GM21526 (cell line): ENCODE data around the gene VMP1.
"Not testable (repeated sequence)": the region's sequence is repeated elsewhere in the genome, so short reads cannot be mapped to it uniquely, and the experiment has no call there.

Experiments
- ATAC-seq: cut with Tn5 transposase; IDR thresholded peaks from one replicate; pipeline ENCODE4 v1.9.1; 2021; ENCODE audit warnings: moderate library complexity; ENCODE audit not compliant: unreplicated experiment, low FRiP score

The VMP1 gene

DNA sequence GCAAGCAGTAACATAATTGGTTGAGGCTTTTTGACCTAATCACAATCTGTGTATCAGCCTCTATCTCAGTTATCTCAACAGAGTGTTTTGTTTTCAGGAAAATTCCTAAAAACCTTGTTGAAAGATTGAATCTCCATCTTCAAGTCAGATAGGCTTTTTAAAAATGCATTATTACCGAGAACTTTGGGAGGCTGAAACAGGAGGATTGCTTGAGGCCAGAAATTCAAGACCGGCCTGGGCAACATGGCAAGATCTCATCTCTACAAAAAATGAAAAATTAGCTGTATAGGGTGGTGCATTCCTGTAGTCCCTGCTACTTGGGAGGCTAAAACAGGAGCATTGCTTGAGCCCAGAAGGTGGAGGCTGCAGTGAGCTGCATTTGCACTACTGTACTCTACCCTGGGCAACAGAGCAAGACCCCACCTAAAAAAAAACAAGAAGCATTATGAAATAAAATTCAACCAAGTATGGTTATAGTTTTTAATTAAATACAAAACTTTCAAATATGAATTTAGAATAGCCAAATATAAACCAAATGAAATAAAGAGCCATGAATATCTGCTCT lies 68.4 kb downstream of the VMP1 start:
- ATAC-seq = no peak

DNA sequence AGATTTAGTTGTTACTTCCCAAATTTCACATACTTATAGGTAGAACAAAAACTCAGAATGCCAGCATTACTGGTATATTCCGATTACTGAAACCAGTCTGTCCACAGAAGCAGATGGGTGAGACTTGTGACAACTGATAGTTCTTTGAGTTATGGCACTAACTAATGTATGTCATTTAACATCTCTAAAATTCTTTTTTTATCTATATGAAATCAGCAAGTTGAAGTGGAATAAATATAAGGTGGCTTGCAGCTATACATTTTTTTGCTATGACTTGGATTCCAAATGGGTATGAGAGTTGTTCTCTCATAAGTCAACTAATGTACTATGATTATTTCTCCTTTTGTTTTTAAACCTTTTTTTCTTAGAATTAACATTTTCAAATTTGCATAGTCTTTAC lies 69.1 kb downstream of the VMP1 start:
- no peak for ATAC-seq

DNA sequence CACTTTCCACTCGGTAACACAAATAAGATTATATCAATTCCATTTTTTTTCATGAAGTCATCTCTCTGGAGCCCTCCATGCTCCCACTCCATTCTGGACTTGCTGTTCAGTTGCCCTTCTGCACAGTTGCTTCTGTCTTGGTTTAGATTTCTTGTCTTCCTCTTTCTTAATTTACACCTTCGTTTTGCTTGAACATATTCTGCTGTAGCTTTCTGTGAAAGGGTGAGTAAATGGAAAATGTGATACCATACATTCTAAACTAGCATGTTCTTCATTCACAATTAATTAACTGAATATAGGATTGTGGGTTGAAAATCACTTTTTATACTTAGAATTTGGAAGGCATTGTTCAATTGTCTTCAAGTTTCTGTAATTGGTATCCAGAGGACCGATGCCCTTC lies 69.6 kb downstream of the VMP1 start:
- no peak for ATAC-seq

DNA sequence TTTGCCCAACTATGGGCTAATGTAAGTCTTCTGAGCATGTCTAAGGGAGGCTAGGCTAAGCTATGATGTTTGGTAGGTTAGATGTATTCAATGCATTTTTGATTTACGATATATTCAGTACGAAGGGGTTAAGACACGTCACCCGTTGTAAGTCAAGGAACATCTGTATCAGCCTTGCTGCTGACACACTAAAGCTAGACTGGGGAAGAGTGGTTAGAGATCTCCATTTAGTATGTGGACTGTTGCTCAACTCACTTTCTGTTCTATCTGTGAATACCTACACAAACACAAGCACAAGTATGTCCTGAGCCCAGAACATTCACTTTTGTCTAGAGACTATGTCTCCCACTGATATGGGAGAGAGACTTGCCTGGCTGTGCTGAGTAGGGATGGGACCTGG lies 71.5 kb downstream of the VMP1 start:
- no peak for ATAC-seq

DNA sequence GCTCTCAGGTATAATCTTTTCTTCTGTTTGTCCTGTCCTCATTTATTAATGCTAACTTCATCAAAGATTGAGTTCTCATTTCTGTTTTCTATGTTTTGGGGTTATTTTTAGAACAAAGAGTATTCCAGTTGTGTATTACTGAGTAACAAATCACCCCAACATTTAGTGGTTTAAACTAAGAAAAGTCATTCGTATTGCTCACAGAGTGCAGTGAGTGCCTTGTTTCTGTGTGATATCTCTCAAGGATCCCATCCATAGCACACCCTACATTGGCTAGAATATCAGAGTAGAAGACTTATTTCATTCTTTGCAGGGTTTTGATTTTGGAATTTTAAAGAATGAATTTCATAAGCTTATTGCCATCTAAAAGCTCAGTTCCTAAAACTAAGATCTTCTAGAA lies 72.1 kb downstream of the VMP1 start:
- no peak for ATAC-seq

DNA sequence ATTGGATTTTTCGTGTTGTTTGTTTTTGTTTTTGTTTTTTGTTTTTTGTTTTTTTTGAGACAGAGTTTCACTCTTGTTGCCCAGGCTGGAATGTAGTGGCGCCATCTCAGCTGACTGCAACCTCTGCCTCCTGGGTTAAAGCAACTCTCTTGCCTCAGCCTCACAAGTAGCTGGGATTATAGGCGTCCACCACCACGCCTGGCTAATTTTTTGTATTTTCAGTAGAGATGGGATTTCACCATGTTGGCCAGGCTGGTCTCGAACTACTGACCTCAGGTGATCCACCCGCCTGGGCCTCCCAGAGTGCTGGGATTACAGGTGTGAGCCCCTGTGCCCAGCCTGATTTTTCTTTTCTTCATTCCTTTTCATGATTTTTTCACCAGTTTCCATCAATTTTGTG lies 73.1 kb downstream of the VMP1 start:
- not testable (repeated sequence) for ATAC-seq

DNA sequence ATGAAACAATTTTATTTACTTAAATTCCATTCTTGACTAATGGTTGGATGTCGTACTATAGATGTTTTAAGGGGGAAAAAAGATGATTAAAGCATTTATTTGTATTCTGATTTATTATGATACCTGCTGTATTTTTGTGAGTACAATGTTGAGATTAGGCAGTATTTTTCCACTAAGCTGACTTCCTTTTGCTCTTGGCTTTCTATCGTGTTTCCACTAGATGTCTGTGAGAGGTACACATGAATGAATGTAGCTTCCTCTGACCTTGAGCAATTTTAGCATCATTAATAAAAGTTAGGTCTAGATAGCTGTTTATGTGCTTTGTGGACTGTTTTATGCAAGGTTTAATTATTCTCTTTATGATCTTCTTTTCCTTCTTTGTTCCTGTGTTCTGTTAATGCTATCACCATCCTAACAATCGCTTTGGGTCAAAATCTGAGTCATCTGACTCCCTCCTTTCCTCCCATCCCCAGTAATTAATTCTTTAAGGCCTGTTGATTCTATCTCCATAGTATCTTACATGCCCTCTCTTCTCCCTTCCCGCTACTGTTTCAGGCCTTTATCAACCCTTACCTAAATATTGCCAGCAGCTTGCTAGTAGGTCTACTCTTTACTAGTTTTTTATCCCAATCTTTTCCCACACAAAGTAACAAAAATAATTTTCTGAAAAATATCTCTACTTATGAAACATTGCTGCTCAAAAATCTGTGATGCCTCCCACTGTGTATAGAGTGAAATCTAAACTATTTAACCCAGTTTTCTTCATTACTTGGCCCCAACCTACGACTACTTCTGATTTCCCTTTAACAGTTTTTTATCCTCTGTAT lies 76.0 kb downstream of the VMP1 start:
- no peak for ATAC-seq

DNA sequence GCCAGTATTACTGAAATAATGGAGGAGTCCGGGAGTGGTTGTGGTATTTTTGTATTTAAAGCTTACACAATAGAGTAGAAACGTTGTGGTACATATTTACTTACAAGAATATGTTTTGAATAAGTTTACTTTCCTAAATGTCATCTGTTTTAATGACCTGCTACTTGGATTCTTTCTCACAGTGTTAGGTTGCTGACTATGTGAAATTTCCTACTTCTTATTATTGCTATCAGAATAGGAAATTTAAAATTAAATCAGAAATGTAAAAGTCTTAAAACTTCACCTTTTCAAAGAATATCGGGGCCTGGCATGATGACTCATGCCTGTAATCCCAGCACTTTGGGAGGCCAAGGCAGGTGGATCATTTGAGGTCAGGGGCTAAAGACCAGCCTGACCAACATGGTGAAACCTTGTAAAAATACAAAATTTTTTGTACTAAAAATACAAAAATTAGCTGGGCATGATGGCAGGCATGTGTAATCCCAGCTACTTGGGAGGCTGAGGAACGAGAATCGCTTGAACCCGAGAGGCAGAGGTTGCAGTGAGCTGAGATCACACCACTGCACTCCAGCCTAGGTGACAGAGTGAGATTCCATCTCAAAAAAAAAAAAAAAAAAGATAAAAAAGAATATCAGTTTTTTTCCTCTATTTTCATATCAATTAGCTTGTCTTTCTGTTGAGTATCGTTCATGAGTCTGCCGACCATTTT lies 77.8 kb downstream of the VMP1 start:
- ATAC-seq = no peak

DNA sequence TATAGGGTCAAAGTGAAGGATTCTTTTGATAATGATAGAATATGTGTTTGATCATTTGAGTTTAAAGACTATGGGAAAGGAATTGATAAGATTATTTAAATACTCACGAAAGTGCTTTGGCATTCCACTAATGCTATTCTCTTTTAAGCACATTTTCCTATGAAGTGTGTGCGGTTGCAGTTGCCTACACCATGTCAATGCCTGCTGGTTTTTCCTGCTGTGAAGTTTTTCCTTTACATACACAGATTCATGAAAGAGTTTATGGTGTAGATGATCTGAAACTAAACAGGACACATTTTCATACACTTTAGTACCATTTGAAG lies 78.7 kb downstream of the VMP1 start:
- ATAC-seq = no peak

DNA sequence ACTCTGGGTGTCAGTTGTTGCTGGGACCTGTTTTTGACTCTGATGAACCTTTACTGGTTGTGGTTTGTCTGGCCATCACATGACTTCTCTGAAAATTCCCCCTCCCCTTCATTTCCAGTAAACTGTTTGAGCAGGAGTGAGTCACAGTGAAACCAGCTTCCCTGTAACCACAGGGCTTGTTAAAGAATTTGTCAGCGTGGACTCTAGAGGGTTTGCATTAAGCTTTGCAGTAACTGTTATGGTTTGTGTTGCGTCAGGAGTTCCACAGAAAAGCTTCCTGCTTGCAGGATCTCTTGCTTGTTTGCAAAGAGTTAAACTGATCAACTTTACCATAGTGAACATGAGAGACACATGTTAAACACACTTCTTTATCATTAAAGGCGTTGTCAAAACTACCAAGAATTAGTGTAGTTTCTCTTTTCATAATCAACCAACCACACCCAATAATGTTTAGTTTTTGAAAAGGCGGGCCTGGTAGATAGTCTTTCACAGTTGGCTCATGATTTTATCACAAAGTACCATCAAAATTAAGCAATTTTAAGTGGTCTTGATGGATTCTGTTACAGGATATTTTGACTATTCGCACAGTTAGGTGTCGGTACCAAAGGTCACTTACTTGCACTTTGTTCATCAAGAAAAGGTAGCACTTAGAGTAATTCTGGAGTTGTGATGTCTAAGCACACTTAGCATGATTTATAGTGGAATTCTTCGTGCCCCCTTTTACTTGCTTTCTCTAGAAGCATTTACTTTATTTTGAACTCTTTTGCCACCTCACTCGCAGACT lies 79.3 kb downstream of the VMP1 start:
- peak; percentile 86 for ATAC-seq

DNA sequence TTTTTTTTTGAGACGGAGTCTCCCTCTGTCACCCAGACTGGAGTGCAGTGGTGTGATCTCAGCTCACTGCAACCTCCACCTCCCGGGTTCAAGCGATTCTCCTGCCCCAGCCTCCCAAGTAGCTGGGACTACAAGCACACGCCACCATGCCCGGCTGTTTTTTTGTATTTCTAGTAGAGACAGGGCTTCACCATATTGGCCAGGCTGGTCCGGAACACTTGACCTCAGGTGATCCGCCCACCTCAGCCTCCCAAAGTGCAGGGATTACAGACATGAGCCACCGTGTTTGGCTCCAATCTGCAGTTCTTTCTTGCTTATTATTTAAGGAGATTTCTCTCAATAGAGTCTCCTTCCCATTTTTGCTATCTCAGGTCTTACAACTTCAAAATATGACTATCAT lies 82.4 kb downstream of the VMP1 start:
- ATAC-seq = not testable (repeated sequence)

DNA sequence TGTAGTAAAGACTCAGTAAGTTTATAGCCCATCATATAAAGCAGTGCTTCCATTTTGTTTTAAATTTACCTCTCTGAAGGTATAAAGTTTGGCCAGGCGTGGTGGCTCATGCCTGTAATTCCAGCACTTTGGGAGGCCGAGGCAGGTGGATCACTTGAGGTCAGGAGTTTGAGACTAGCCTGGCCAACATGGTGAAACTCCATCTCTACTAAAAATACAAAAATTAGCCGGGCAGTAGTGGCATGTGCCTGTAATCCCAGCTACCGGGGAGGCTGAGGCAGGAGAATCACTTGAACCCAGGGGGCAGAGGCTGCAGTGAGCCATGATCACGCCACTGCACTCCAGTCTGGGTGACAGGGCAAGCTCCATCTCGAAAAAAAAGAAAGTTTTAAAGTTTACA lies 83.0 kb downstream of the VMP1 start:
- not testable (repeated sequence) for ATAC-seq

DNA sequence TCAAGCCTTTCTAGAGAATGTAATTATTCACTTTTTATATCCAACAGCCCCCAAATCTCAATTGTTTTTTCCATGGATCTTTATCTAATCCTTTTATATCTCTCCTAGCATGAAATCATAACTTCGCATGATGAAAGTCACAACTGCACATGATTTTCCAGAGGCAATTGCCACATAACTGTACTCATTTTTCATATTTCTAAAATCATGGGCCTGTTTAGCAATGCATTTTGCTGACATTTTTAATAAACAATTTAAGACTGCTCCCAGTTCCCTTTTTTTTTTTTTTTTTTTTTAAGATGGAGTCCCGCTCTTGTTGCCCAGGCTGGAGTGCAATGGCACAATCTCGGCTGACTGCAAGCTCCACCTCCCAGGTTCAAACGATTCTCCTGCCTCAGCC lies 83.5 kb downstream of the VMP1 start:
- no peak for ATAC-seq

DNA sequence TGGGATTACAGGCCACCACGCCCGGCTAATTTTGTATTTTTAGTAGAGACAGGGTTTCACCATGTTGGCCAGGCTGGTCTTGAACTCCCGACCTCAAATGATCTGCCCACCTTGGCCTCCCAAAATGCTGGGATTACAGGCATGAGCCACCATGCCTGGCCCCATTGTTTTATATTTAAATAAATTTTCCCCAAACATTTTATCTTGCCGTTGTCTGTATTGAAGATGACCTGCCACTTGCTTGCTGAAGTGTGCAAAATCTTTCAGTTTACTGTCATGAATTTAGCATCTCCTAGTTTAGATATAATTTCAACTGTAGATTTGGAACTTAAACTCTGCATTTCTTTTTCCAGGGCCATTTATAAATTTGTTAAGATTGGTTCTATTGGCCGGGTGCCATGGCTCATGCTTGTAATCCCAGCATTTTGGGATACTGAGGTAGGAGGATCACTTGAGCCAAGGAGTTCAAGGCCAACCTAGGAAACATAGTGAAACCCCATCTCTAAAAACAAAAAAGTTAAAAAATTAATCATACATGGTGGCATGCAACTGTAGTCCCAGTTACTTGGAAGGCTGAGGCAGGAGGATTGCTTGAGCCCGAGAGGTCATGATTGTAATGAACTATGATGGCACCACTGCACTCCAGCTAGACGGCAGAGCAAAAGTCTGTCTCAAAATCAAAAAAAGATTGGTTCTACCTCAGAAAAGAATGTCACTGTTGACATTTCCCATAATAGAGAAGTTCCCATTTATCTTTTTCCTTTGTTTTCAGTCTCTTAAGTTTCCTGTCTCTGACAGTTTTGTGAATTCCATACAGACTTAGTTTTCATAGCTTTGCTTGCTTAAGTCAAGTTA lies 84.4 kb downstream of the VMP1 start:
- ATAC-seq = no peak

DNA sequence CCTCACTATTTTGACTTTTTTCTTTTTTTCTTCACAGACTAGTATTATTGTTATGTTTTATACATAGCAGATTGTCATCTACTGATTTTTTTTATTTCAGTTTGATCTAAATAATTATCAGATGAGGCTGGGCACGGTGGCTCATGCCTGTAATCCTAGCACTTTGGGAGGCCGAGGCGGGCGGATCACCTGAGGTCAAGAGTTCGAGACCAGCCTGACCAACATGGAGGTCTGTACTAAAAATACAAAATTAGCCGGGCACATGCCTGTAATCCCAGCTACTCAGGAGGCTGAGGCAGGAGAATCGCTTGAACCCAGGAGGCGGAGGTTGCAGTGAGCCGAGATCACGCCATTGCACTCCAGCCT lies 85.0 kb downstream of the VMP1 start:
- ATAC-seq = not testable (repeated sequence)

DNA sequence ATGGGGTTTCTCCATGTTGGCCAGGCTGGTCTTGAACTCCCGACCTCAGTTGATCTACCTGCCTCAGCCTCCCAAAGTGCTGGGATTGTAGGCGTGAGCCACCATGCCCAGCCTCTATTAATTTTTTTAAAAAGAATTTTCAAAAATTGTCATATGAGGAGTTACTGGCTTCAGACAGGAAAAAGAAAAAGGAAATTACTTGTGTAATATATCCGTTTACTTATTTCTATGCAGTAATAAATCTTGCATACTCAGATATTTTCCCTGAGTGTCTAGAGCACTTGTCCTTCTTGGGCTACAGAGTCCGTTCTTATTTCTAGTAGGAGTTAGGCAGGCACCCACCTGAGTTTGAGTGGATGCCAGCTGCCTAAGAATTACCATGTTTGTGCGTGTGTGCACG lies 85.8 kb downstream of the VMP1 start:
- no peak for ATAC-seq

DNA sequence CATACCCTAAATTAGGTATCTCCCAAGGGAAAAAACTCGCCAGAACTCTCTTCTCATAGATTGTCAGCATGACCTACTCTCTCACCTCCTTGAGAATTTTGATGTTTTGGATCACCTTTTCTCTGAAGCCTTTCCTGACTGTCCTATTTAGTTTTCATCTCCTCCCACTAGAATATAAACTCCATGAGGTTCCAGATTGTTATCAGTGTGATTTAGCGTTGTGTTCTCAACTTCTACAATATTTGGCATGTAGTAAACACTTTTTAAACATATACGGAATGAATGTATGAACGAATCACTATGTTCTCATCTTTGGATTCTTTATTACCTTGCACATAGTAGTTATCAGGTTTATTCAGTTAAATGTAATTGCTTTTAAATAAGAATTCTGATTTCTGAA lies 88.7 kb downstream of the VMP1 start:
- no peak for ATAC-seq

DNA sequence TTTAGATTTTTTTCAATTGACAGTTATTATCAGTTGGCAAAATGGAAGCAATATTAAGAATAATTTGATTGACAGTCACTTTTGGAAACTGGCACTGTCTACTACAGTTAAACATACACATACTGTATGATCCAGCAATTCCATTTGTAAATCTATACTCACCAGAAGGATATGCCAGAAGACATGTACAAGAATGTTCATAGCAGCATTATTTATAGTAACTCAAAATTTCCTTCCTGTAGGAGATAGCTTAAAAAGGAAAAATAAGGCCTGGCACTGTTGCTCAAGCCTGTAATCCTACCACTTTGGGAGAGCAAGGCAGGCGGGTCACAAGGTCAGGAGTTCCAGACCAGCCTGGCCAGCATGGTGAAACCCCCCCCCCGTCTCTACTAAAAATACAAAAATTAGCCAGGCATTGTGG lies 89.3 kb downstream of the VMP1 start:
- no peak for ATAC-seq

DNA sequence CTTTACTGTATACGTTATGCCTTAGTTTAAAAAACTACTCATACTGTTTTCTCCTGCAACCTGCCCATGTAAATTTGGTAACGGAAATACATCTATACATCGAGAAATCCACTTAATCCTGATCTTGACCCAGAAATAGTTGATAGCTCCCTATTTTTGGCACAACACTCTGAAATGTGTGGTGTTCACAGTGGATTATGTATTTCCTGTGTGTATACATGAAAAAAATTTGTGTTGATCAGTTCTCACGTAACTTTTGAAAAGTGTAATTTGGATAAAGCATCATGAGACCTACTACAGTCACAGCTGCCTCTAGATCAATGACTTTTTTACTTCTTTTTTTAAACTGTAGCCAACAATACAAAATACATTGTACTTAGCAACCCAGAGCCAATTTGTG lies 90.7 kb downstream of the VMP1 start:
- no peak for ATAC-seq

DNA sequence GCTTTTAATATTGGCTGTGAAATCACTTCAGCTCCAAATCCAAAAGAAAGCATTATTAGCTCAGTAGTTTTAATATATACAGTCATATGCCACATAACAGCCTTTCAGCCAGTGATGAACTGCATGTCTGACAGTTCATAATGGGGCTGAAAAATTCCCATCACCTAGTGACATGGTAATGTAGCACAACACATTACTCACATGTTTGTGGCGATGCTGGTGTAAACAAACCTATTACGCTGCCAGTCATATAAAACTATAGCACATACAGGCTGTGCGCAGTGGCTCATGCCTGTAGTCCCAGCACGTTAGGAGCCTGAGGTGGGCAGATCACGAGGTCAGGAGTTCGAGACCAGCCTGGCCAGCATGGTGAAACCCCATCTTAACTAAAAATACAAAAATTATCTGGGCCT lies 93.1 kb downstream of the VMP1 start:
- no peak for ATAC-seq
